ENCODE data around the gene SPOPL.

The SPOPL gene

GRCh38 chr2:138531913-138532312 is 30.3 kb downstream of the SPOPL start:
- no peak for DNase-seq

- DNase-seq, result no peak
Measured at GRCh38 chr2:138534791-138535190, 33.2 kb downstream of the SPOPL start.

DNA sequence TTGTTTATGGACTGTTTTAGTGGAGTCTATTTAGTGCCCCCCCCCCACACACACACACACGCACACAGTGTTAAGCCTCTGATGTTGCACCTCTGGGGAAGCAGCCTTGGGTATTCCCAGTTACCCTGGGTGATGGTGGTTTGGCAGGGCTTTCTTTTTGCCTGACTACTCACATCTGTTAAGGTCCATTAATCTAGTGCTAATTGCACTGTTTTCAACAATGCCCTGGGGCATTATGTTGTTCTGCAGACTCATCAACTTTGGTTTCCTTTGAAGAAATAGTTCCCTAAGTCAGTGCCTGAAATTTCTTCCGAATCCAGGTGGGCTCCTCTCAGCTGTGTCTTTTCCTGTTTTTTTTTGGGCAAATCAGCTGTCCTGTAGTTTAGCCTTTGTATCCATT is 34.7 kb downstream of the SPOPL start:
- no peak for DNase-seq

DNA sequence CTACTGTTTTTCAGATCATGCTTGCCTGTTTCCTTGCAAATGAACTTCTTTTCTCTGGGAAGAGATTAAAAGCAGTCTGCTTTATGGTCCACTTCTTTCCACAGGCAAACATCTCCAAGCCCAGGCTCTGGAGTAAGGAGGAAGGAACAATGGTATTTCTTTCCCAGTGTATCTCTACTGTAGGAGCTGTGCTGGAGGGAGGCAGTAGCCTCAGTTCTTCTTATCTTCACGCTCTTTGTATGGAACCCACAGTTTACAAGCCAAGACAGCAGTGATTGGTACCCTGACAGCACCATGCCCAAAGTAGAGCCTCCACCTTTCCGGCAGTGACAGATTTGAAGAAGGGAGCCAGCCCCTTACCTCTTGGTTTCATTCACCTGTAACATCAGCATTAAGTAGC is 35.2 kb downstream of the SPOPL start:
- DNase-seq, result no peak

GRCh38 chr2:138537170-138537915 is 35.8 kb downstream of the SPOPL start:
- no peak for DNase-seq

GRCh38 chr2:138544206-138544605 is 42.6 kb downstream of the SPOPL start:
- DNase-seq, result peak in 1 of 2 experiments; percentile 34

DNA sequence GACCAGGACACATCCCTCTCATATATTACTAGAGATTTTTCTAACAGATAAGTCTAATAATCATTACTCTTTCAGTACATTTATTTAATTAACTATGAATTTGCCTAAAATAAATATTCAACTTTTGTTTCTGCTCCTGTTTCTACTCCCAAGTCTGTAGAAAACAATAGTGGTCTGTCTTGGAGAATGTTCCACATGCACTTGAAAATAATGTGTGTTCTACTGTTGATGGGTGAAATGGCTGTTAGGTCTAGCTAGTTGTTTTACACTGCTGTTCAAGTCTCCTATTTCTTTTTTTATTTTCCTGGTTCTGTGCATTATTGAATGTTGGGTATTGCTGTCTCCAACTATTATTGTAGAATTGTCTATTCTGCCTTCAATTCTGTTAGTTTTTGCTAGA is 47.2 kb downstream of the SPOPL start:
- DNase-seq, result no peak

DNA sequence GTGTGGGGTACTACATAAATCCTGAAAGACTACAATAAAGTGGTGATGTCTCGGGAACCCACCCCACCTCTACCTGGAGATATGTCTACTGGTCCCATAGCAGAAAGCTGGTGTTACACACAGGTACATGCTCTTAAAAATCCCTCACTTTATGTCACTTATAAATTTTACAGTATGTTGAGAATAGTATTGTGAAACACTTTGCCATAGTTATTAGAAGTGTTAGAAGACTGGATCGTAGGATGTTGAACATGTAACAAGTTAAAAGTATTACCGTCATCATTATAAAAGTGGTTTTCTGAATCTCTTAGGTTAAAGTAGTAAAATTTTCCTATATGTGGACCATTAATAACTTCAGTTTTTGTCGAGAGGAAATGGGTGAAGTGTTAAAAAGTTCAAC is 48.6 kb downstream of the SPOPL start:
- no peak for DNase-seq

DNA sequence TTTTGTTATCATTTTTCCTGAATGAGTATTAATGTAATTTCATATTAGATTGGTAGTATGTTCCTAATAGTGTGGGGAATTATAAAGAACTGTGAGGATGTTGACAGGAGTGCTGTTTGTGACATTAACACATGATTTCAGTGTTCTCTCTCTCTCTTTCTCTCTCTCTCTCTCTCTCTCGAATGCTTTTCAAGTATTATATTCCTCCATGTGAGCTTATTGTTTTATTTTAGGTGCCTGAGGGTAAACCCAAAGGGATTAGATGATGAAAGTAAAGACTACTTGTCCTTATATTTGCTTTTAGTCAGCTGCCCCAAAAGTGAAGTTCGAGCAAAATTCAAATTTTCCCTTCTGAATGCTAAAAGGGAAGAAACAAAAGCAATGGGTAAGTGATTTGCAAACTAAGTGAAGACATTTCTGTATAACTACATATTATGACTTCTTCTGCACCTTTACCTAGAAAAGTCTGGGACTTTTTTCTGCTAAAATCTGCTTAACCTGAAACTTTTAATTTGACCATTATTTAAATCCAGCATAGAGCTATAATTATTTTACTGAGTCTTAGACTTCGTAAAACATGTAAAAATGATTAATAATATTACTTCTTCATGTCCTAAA is 49.2 kb downstream of the SPOPL start:
- no peak for DNase-seq

GRCh38 chr2:138554123-138554522 is 52.6 kb downstream of the SPOPL start:
- no peak for DNase-seq

DNA sequence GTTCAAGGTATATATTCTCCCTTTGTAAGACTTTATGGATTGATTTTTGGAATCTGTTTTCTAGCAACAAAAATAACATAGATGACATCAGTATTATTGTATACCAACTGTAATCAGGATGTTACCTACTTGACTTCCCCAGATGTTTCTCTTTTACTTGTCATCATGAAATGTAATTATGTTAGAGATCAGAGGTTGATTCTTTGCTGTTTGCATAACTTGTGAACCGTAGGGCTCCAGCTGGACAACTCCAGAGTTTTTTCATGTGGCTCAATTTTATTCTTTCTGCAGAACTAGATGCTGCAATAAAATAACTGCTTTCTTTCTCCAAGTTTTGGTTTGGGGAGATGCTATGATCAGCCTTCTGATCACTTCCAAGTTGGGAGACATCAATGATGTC is 58.1 kb downstream of the SPOPL start:
- DNase-seq, result no peak

- no peak for DNase-seq
Measured at GRCh38 chr2:138564586-138565229, 63.1 kb downstream of the SPOPL start.

GRCh38 chr2:138565230-138565598 is 63.6 kb downstream of the SPOPL start:
- no peak for DNase-seq

GRCh38 chr2:138572318-138572717 is 70.7 kb downstream of the SPOPL start:
- no peak for DNase-seq

- no peak for DNase-seq
Measured at GRCh38 chr2:138577066-138577465, 75.5 kb downstream of the SPOPL start.

DNA sequence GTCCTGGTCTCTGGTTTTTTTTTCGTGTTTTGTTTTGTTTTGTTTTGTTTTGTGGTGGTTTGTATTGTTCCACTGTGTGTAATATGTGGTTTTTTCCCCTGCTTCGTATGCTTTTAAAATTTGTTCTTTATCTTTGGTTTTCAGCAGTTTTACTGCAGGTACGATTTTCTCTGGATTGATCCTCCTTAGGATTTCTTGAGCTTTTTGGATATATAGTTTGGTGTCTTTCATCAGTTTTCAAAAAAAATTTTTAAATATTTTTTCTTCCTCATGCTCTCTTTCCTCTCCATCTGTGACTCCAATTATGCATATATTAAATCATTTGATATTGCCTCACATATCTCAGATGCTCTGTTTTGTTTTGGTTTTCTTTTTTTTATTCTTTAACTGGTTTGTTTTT is 78.0 kb downstream of the SPOPL start:
- DNase-seq, result no peak

DNA sequence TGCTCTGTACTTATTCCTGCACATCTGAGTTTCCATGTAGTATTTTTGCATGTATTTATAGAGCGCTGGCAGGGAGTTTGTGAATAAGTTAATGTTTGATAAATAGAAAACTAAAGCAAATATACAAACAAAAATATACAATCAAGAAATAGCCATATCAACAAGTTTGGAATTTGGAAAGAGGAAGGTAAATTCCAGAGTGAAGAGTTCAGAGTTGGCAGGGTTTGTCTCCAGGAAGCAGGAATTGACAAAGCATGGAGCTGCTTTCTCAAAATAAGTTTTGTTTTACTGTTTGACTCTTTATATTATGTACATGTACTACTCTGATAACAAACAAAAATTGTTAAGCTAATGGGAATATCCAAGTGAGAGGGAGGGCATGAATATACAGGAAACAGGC is 80.3 kb downstream of the SPOPL start:
- no peak for DNase-seq

DNA sequence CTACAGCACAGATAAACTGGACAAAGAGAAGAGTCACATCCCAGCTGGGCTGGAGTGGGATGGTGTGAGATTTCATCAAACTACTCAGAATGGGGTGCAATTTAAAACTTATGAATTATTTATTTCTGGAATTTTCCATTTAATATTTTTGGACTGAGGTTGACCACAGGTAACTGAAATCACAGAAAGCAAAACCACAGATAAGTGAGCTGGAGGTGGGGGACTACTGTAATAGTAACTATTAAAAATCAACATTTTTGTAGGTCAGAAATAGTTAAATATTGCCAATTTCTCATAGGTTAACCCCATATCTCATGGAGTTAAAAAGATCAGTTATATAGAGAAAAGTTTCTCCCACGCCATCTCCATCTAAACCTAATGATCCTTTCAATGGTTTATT is 88.1 kb downstream of the SPOPL start:
- DNase-seq, result no peak

GRCh38 chr2:138596403-138596802 is 94.8 kb downstream of the SPOPL start:
- no peak for DNase-seq

DNA sequence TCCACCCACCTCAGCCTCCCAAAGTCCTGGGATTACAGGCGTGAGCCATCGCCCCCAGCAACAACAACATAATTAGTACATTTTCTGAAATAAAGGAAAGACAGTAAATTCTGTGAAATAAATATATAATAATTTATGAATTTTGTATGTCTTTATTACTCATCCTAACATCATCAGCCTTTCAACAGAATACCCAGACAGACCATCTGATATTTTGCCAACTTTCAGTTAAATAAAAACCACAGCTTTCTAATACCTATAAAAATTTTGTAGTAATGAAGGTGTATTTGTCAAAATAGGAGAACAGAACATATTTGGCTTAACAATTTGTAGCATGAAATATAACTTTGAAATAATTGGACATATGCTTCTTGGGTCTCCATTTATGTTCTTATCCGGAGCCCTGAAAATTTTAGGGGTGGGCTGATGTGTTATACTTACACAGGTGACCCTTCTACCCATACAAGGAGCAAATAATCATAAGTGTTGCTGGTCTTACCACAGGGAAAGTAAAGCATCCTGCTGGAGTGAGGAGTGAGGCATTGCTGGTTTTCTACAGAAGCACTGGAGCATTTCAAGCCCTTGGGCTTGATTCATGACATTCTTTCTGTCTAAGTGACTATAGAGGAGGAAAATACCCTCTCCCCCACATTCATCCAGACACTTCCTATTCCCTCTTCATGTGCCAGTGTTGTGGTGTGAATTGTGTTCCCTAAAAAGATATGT is 99.3 kb downstream of the SPOPL start:
- DNase-seq, result no peak

DNA sequence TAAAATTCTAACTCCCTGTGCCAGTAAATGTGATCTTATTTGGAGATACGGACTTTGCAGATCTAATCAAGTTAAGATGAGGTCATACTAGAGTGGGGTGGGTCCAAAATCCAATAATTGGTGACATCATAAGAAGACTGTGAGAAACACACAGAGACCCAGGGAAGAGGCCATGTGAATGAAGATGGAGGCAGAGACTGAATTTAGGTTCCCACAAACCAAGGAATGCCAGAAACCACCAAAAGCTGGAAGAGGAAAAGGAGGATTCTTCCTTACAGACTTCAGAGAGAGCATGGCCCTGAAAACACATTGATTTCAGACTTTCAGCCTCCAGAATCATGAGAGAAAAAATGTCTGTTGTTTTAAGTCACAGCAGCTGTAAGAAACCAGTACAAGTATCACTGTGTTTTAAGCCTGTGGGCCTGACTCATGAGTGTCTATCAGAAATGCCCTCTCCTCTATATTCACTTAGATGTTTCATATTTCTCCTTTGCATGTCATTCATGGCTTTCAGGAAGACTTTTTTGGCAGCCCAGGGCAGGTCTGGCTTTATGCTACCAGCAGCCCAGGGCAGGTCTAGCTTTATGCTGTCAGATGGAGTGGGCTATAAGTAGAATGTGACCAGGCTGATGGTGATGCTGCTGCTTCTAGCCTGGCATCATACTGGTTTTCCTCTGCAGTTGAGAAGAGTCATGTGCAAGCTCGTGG is 100.0 kb downstream of the SPOPL start:
- DNase-seq, result no peak

- peak; percentile 29 to 40 for DNase-seq
Measured at GRCh38 chr2:138602166-138602460, 100.5 kb downstream of the SPOPL start.

- DNase-seq, result no peak
Measured at GRCh38 chr2:138607746-138608145, 106.2 kb downstream of the SPOPL start.
